Left ventricle myocardium inferior (tissue), 1 donor: ENCODE data around the gene ACCSL. TPM values are rescaled to one million over a fixed set of nuclear protein-coding genes. Genes with fewer than 3 reads are reported as not detected.

Source experiments
- DNase-seq: peaks from one replicate; pipeline ENCODE4 v3.0.0-alpha.2; 2020
- H3K27ac ChIP-seq: fragments of 200-600 bp; replicated peaks from 2 replicates; pipeline ENCODE4 v1.8.0; 2021
- H3K27me3 ChIP-seq: fragments of 200-600 bp; 2 replicates; pipeline ENCODE4 v1.8.0; 2021; ENCODE audit warnings: low read depth
- H3K36me3 ChIP-seq: fragments of 200-600 bp; 2 replicates; pipeline ENCODE4 v1.8.0; 2021
- H3K4me1 ChIP-seq: fragments of 200-600 bp; 2 replicates; pipeline ENCODE4 v1.8.0; 2021
- H3K4me3 ChIP-seq: fragments of 200-600 bp; 2 replicates; pipeline ENCODE4 v1.8.0; 2021; ENCODE audit warnings: mild to moderate bottlenecking, moderate library complexity
- H3K9me3 ChIP-seq: fragments of 200-600 bp; replicated peaks from 2 replicates; pipeline ENCODE4 v1.8.0; 2021
- CTCF ChIP-seq: fragments of 200-600 bp; IDR thresholded peaks from 2 replicates; pipeline ENCODE4 v1.8.0; 2021; ENCODE audit warnings: antibody characterized with exemption, mild to moderate bottlenecking, borderline replicate concordance
- intact Hi-C: fragments of 100-400 bp; cut with micrococcal nuclease; formaldehyde crosslinking; loops from one replicate; pipeline ENCODE4 v1.11.0; 2022
- total RNA-seq: library from RNA; stranded (reverse); fragmentation: NEBNext Ultra II Directional; extraction: Animal tissue kit (Norgen Biotek cat#: 25700); gene quantifications from one replicate; pipeline ENCODE4 v1.2.1, GENCODE V29; 2021
- donor health status: DM: no; HTN: yes; CAD: no; lungs with severe emphysema.

ACCSL gene
- total RNA-seq, 1 donor from 2014 or later = not detected

DNA sequence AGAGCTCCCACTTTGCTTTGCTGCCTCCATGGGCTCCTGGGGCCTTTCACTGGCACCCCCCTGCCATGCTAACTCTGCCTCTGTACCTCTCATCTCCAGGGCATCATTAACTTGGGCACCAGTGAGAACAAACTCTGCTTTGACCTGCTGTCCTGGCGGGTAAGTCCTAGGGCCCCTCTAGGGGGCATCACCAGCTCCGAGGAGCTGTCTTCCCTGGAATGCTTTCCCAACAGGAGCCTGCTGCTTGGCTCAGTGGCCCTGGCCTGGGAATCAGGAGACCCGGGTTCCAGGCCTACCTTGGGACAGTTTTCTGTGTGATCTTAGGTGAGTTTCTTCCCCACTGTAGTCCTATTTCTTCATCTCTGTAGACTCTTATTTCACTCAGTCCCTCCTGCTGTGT lies 23.4 kb downstream of the ACCSL start:
- no peak for DNase-seq
- no peak for TF ChIP-seq CTCF
- Histone ChIP-seq H3K9me3 (no peaks in the 10 kb centered on the region), H3K4me1 (peaks cover 11% of the 10 kb centered on the region), H3K4me3 (no peak overlapping the region), H3K27ac (no peak overlapping the region), H3K36me3 (peaks cover 46% of the 10 kb centered on the region), H3K27me3 (no peaks in the 10 kb centered on the region)
- intact Hi-C loops = no loop called here

- Histone ChIP-seq H3K4me3 (no peak overlapping the region), H3K9me3 (no peaks in the 10 kb centered on the region), H3K27ac (no peak overlapping the region), H3K27me3 (no peaks in the 10 kb centered on the region), H3K36me3 (peaks cover 62% of the 10 kb centered on the region), H3K4me1 (no peaks in the 10 kb centered on the region)
- DNase-seq = no peak
- intact Hi-C loops = no loop called here
- TF ChIP-seq CTCF = no peak
Measured at GRCh38 chr11:44072757-44073658, 25.2 kb downstream of the ACCSL start.

DNA sequence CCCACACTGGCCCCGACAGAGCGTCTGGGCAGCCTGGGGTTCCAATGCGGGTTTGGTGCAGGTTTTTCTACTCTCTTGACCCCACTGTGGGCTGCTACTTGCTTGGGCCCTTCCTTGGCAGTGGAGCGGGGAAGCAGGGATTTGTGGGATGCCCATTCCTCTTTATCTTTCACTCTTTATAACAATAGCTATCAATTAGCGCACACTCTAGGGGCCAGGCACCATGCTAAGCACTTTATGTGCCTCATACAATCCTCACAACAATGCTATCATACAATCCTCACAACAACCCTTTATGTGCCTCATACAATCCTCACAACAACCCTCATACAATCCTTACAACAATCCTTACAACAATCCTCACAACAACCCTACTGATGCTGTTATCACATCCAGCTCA lies 31.0 kb downstream of the ACCSL start:
- Histone ChIP-seq H3K9me3 (no peaks in the 10 kb centered on the region), H3K4me3 (no peak overlapping the region), H3K4me1 (no peaks in the 10 kb centered on the region), H3K27ac (no peak overlapping the region), H3K36me3 (peaks cover 72% of the 10 kb centered on the region), H3K27me3 (no peaks in the 10 kb centered on the region)
- intact Hi-C loops = no loop called here
- no peak for DNase-seq
- no peak for TF ChIP-seq CTCF

- H3K4me3 ChIP-seq = no peak overlapping the region
- H3K27me3 ChIP-seq = no peaks in the 10 kb centered on the region
- peaks cover 72% of the 10 kb centered on the region for H3K36me3 ChIP-seq
- H3K4me1 ChIP-seq = no peaks in the 10 kb centered on the region
- no peak for TF ChIP-seq CTCF
- no peak for DNase-seq
- H3K27ac ChIP-seq = no peak overlapping the region
- intact Hi-C loops = no loop called here
- no peaks in the 10 kb centered on the region for H3K9me3 ChIP-seq
Measured at GRCh38 chr11:44079376-44079775, 31.6 kb downstream of the ACCSL start.

GRCh38 chr11:44080951-44081350 lies 33.2 kb downstream of the ACCSL start:
- Histone ChIP-seq H3K4me1 (no peaks in the 10 kb centered on the region), H3K4me3 (no peak overlapping the region), H3K27me3 (no peaks in the 10 kb centered on the region), H3K36me3 (peaks cover 59% of the 10 kb centered on the region), H3K9me3 (peaks cover 3% of the 10 kb centered on the region), H3K27ac (no peak overlapping the region)
- DNase-seq = no peak
- intact Hi-C loops = no loop called here
- TF ChIP-seq CTCF = no peak
